GM19025 (cell line): ENCODE measurements around the gene GABPA.
"Not testable (repeated sequence)": the region's sequence is repeated elsewhere in the genome, so short reads cannot be mapped to it uniquely, and the experiment has no call there.

Experiments used
- ATAC-seq: cut with Tn5 transposase; IDR thresholded peaks from one replicate; pipeline ENCODE4 v1.9.1; 2021; ENCODE audit warnings: mild to moderate bottlenecking, low read depth, moderate library complexity; ENCODE audit not compliant: unreplicated experiment

The GABPA gene

GRCh38 chr21:25735646-25736597 lies 1.1 kb downstream of the GABPA start:
- peak; percentile 5 for ATAC-seq

- no peak for ATAC-seq
Measured at GRCh38 chr21:25737421-25737820, 2.6 kb downstream of the GABPA start.

DNA sequence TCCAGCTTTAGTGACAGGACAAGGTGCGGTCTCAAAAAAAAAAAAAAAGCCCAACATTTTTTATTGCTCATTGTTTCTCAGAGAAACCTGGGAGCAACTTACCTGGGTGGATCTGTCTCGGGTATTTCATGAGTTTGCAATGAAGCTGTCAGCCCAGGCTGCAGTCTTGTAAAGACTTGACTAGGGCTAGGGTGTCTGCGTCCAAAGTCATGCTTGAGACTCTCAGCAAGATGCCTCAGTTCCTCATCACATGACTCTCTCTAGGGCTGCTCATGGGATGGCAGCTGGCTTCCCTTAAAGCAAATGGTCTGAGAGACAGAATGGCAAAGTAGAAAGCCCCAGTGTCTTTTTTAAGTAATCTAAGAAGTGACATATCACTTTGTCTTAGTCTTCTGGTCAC lies 8.1 kb downstream of the GABPA start:
- ATAC-seq: no peak

DNA sequence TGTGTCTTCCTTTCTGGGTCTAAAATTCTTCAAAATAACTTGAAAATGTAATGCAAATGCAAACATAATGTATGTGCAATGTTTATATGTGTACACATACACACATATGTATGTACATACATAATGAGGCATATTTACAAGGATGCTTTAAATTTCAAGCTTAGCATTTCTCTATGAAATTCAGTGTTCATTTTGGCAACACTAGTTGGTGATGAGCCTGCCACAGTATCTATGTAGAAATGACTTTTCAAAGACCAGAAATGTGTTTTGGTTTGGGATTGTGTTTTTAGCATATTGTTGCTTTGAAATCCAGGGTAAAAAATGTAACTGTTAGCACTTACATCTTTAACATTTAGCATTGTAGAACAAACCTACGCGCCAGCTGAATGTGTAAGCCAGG lies 10.1 kb downstream of the GABPA start:
- ATAC-seq: no peak

DNA sequence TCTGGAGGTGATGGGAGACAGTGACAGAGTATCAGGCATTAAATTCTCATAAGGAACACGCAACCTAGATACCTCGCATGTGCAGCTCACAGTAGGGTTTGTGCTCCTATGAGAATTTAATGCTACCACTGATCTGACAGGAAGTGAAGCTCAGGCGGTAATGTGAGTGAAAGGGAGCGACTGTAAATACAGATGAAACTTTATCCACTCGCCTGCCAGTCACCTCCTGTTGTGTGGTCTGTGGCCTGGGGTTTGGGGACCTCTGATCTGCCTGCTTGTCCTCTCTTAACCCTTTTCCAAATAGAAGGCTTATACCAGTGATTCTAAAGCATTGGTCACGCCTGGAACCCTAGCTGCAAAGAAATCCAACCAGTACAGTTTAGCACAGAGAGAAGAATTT lies 15.3 kb downstream of the GABPA start:
- ATAC-seq: no peak

- ATAC-seq: no peak
Measured at GRCh38 chr21:25752416-25752815, 17.6 kb downstream of the GABPA start.

DNA sequence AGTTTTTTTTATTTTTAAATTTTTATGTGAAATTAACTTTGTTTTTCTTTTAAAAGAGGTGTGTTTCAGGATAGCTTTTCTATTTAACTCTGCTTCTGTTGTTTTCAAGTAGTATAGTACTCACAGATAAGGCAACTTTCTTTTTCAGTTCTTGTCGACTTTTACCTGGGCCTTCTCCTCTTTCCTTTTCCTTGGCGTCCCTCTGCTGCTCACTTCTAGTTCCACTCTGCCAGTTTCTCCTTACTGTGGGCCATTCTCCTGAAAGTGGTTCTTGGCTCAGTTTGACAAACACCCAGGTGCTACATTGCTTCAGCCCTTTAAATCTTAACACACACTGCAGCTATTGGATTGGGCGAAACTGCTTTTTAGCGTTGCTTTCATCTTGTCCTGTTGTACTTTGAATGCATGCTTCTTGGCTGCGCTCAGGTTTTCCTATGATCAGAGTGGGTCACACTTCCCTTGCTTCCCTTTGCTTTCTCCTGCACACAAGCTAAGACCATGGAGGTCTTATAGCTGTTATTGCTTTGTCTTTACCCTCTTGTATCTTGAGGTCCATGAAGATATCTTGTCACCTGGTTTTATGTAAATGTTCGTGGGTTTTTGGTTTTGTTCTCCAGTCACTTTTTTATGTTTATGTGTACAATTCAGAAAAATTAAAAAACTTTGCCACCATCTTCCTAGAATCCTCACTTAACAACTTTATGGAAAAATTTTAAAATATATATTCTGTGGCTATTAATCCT lies 21.6 kb downstream of the GABPA start:
- no peak for ATAC-seq

GRCh38 chr21:25757531-25757930 lies 22.8 kb downstream of the GABPA start:
- no peak for ATAC-seq

- ATAC-seq: no peak
Measured at GRCh38 chr21:25759573-25759972, 24.8 kb downstream of the GABPA start.

DNA sequence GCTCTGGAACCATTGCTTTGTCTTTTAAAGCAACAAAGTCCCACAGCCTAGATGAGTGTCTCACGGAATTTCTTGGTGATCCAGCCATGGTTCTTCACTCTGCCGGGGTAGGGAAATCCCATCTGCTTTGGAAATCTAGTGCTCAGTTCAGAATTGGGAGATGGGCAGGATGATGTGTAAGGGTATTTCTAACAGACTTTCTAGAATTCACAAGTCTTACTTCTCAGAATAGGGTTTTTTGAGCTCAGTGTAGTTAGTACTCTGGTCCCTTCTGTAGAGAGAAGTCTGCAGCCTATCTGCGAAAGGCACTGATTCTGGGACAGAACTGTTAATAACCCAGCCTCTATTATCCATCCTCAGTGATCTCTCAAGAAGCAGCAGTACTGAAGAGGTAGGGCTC lies 25.3 kb downstream of the GABPA start:
- no peak for ATAC-seq

DNA sequence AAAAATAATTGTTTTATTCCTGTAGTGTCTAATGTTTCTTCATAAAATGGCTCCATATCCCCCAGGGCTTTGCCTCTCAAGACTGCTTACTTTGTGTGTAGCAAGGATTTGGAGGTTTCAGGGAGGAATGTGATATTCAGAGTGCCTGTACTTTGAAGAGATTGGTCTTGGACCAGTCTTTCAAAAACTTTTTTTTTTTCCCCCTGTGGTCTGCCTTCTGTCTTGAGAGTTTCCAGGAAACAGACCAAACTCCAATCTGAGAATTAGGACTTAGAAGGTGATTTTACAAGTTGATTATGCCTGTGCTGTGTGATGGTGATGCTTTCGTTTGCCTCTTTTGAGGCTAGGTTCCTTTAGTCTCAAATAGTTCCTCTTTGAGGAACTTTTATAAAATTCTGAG lies 25.9 kb downstream of the GABPA start:
- ATAC-seq: no peak

DNA sequence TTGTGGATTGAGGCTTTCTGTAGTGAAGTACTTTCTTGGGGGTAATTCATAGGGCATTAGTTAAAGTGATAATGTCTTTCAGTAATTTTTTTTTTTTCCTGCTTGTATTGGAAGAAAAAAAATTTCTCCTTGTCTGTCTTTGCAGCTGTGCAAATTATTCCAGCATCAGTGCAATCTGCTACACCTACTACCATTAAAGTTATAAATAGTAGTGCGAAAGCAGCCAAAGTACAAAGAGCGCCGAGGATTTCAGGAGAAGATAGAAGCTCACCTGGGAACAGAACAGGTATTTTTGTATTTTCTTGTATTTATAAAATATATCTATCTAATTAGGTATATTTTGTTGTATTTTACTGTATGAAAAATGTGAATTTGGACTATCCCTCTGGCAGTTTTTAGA lies 29.3 kb downstream of the GABPA start:
- no peak for ATAC-seq

DNA sequence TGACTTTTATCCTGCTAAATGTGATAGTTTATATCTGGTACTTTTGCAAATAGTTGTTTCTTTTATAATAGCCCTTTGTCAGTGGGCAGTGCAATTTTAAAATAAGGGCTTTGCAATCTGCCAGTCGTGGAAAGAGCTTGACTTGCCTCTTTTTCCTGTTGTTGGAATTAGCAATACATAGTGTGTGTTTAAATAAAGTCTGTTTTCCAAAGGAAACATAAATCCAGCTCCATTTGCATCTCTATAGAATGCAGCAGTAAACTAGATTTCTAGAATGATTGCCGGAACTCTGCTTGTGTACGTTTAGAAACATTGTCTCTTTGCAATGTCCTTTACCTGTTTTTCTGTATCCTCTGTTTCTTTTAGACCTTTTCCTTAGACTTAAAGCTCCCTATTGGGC lies 33.1 kb downstream of the GABPA start:
- ATAC-seq: no peak

GRCh38 chr21:25772686-25773085 lies 37.9 kb downstream of the GABPA start:
- ATAC-seq: no peak

DNA sequence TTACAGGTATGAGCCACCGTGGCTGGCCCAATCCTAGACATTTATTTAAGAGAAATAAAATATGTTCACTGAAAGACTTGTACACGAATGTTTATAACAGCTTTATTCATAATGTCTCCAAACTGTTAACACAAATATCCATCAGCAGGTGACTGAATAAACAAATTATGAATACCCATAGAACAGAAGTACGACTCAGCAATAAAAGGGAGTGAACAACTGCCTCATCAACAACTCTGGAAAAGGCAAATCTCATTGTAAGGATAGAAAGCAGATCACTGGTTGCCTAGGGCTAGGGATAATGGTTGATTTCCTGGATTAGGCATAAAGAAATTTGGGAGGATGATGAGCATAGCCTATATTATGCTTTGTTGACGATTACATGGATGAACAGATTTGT lies 41.7 kb downstream of the GABPA start:
- no peak for ATAC-seq

- ATAC-seq: not testable (repeated sequence)
Measured at GRCh38 chr21:25778126-25778875, 43.5 kb downstream of the GABPA start.

GRCh38 chr21:25788677-25789076 lies 53.9 kb downstream of the GABPA start:
- no peak for ATAC-seq

- no peak for ATAC-seq
Measured at GRCh38 chr21:25790122-25790877, 55.5 kb downstream of the GABPA start.

DNA sequence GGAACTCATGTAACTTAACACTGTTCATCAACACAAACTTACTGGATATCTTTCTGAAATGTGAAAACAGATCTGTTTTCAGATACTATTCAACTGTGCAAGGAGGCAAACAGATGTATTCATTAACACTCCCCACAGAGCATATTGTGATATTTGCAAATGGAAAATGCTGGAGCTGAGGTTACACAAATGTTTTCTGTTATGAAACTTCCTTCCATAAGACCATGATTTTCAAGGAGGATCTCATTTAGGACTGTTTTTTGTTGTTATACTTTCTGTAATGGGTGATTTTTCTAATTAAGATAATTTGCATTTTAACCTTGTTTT lies 56.1 kb downstream of the GABPA start:
- ATAC-seq: no peak

DNA sequence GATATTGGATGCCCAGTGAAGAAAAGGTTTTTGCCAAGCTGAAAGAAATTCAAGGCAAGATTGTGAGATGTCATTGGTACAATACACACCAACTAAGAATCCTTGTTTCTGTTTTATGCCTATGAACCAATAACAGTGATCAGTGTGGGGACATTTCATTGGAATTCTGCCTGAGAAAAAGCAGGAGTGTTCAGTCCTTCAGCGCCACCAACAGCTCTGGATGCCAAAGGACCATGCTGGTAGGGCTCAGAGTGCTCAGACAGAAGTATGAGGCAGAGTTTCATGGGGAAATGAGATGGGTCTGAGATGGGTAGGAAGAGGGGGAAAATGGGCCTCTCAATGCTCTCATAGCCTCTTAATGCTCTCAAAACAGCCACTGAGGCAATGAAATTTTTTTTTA lies 56.5 kb downstream of the GABPA start:
- ATAC-seq: no peak
